ENCODE results near the gene NR2F2. TPM values are rescaled to one million over a fixed set of nuclear protein-coding genes. Genes with fewer than 3 reads are reported as not detected.

NR2F2 gene
- total and polyA plus RNA-seq, 2 of the 13 experiments (the other 11 are each of a cell fraction or from before 2014, with no cell fraction given) = 3.5 to 4.7 TPM

- in situ Hi-C loops (cut with HindIII; ENCODE audit: extremely low pct_ligation_motif_present, low pct_unique_long_range_greater_than_20kb) = loop anchor here (25.0 kb wide), 1 partner anchor 1410 kb away; no protein-coding TSS in a partner anchor
- H3K27ac ChIP-seq (ENCODE audit: extremely low read length, insufficient read depth, low read length) = no peak overlapping the region
- FAIRE-seq = no peak
- TF ChIP-seq SKI (IDR thresholded peaks at IDR 0.05; ENCODE audit: partially characterized antibody) = peak; percentile 21
- TF ChIP-seq MATR3 (CRISPR knock-in tag; IDR thresholded peaks at IDR 0.05) = no peak
- no peak for TF ChIP-seq FOXP1 (IDR thresholded peaks at IDR 0.05)
- TF ChIP-seq FOXP1 (CRISPR knock-in tag; IDR thresholded peaks at IDR 0.05) = no peak
- TF ChIP-seq SALL1 (CRISPR knock-in tag; IDR thresholded peaks at IDR 0.05) = peak; percentile 13; the same call in 1 of the 2 replicates
- TF ChIP-seq ZBTB4 (CRISPR knock-in tag; IDR thresholded peaks at IDR 0.05; ENCODE audit: borderline replicate concordance) = peak; percentile 77; the same call in 1 of the 2 replicates
- peak; percentile 50 for TF ChIP-seq ZNF687 (CRISPR knock-in tag; IDR thresholded peaks at IDR 0.05)
- no peak for TF ChIP-seq NR2F6 (IDR thresholded peaks at IDR 0.05)
- TF ChIP-seq NR2F6 (CRISPR knock-in tag; IDR thresholded peaks at IDR 0.05) = peak; percentile 28; the same call in 1 of the 2 replicates
- TF ChIP-seq ARID5B (CRISPR knock-in tag; IDR thresholded peaks at IDR 0.05) = 0 out of 2 replicates have a peak, but pooled peaks have one; percentile 11
- peak; percentile 94 for TF ChIP-seq ZBTB38 (CRISPR knock-in tag; IDR thresholded peaks at IDR 0.05)
- no peak for TF ChIP-seq ZNF501 (CRISPR knock-in tag; IDR thresholded peaks at IDR 0.05)
- TF ChIP-seq AGO2 (optimal IDR thresholded peaks at IDR 0.05; ENCODE audit: low read depth, low read length) = peak; percentile 16
These were observed 21.5 kb downstream of the NR2F2 start for GRCh38 chr15:96351761-96352603.

More at GRCh38 chr15:96351761-96352603, 21.5 kb downstream of the NR2F2 start:
- Histone ChIP-seq H3K4me1 (ENCODE audit: insufficient read depth, low read length) (peaks cover 20% of the 10 kb centered on the region), H3K9me3 (ENCODE audit: low read length) (no peaks in the 10 kb centered on the region), H3K4me3 (replicated peaks in 1 of 3; ENCODE audit: insufficient read depth in 1 of 3, low read depth in 2 of 3, low read length in 3 of 3) (no peak overlapping the region), H2AFZ (ENCODE audit: low read length) (no peak overlapping the region), H3K9ac (ENCODE audit: insufficient read depth, low read depth, low read length) (no peak overlapping the region), H3K79me2 (ENCODE audit: insufficient read depth, low read length) (no peaks in the 10 kb centered on the region), H4K20me1 (ENCODE audit: insufficient read depth, low read length) (no peaks in the 10 kb centered on the region), H3K27me3 (ENCODE audit: control insufficient read depth in 1 of 2, insufficient read depth in 2 of 2, low read length in 2 of 2) (no peaks in the 10 kb centered on the region; a peak in 1 of 5 replicates), H3K4me2 (ENCODE audit: low read depth, low read length) (no peak overlapping the region), H3K36me3 (replicated peaks in 1 of 2; ENCODE audit: control insufficient read depth in 1 of 2, insufficient read depth in 2 of 2, low read length in 2 of 2) (no peaks in the 10 kb centered on the region)
- ChIA-PET CTCF (ENCODE audit: low intra/inter-chr PET ratio, low total read pairs) (interaction anchor here (0.5 kb wide), 1 partner anchor 25 kb away, joined by 3 read pairs; no protein-coding TSS in a partner anchor), POLR2A (no interaction called here)
- no peak for DNase-seq (ENCODE audit: low spot score)
- BruUV-seq (replicated peaks) = no TSS peak
- intact Hi-C loops (cut with micrococcal nuclease; ENCODE audit: unreplicated experiment) = loop anchor here (10.0 kb wide), 1 partner anchor 437 kb away; no protein-coding TSS in a partner anchor
- WGBS (ENCODE audit: low lambda C conversion rate) = 88% methylated on average over 32 of the region's 56 CpGs
- ATAC-seq = no peak
